ENCODE results near the gene RAPH1.

- TF ChIP-seq CTCF (conservative IDR thresholded peaks at IDR 0.05) (no peak), ZFX (IDR thresholded peaks at IDR 0.05) (no peak)
Observed at GRCh38 chr2:203490391-203490790, 44.7 kb downstream of the RAPH1 start.

Measured in C4-2B (cell line).